Kidney capillary endothelial cell (primary cell): ENCODE measurements around the gene ZNF225.
"Not testable (repeated sequence)": the region's sequence is repeated elsewhere in the genome, so short reads cannot be mapped to it uniquely, and the experiment has no call there.

Experiments used
- DNase-seq: peaks from one replicate; pipeline ENCODE4 v3.0.0-alpha.2; 2018; ENCODE audit warnings: low spot score

ZNF225 gene

GRCh38 chr19:44163789-44164188, 50.6 kb downstream of the ZNF225 start:
- DNase-seq: no peak

- no peak for DNase-seq
Measured at GRCh38 chr19:44164327-44164672, 51.1 kb downstream of the ZNF225 start.

- DNase-seq: peak; percentile 96
Measured at GRCh38 chr19:44164673-44165512, 51.7 kb downstream of the ZNF225 start, which contains the start of gene ZNF226. TSS of gene ZNF226 (plus strand) at chr19:44165100. CDS start at chr19:44170081, 4,981 bp downstream.

- not testable (repeated sequence) for DNase-seq
Measured at GRCh38 chr19:44170660-44171059, 57.5 kb downstream of the ZNF225 start.

GRCh38 chr19:44176590-44176989, 63.4 kb downstream of the ZNF225 start:
- no peak for DNase-seq

- no peak for DNase-seq
Measured at GRCh38 chr19:44180968-44181367, 67.8 kb downstream of the ZNF225 start.

GRCh38 chr19:44182145-44182544, 68.9 kb downstream of the ZNF225 start:
- no peak for DNase-seq
